Activated CD4-positive, alpha-beta T cell treated with anti-CD3 and anti-CD28 coated beads, Interleukin-2, amount 50 U/mL, for 24 hours (primary cell): ENCODE measurements around the gene ZNF821.
"Not testable (repeated sequence)": the region's sequence is repeated elsewhere in the genome, so short reads cannot be mapped to it uniquely, and the experiment has no call there.

Experiments
- DNase-seq, 2 donors: peaks; one replicate each; pipeline ENCODE4 v3.0.0-alpha.2; 2020; ENCODE audit warnings: low read depth in 1 of 2, low spot score in 1 of 2

ZNF821 gene

DNA sequence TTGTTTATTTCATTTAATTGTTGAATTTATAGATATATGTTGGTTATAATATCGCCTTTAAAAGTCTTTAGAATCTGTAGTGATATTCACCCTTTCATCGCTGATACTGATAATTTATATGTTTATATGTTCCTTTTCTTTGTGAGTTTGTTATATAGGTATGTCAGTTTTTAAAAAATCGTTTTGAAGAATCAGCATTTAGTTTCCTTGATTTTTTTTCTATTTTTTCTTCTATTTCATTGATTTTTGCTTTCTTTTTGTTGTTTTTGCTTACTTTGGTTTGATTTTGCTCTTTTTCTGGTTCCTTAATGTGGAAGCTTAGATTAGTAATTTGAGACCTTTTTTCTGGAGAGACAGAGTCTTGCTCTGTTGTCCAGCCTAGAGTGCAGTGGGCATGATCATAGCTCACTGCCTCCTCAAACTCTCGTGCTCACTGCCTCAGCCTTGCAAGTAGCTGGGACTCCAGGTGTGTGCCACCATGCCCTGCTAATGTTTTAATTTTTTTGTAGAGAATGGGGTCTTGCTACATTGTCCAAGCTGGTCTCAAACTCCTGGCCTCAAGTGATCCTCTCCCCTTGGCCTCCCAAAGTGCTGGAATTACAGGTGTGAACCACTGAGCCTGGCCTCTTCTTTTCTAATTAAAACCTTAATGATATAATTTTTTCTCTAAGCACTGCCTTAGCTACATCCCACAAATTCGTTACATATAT is 18.8 kb upstream of the ZNF821 start:
- DNase-seq, result no peak

DNA sequence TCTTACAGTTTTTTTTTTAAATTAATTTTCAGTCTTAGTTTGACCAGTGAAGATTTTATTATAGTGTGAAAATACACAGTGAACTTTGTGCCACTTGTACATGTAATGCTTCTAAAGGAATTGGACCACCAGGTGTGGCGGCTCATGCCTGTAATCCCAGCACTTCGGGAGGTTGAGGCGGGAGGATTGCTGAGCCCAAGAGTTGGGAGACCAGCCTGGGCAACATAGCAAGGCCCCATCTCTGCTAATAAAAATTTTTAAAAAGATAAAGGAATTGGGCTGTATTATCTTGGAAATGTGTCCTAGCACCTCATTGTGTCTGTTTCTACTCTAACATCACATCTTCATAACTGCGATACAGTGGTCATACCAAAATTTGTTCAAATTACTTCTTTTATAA is 15.2 kb upstream of the ZNF821 start:
- no peak for DNase-seq

DNA sequence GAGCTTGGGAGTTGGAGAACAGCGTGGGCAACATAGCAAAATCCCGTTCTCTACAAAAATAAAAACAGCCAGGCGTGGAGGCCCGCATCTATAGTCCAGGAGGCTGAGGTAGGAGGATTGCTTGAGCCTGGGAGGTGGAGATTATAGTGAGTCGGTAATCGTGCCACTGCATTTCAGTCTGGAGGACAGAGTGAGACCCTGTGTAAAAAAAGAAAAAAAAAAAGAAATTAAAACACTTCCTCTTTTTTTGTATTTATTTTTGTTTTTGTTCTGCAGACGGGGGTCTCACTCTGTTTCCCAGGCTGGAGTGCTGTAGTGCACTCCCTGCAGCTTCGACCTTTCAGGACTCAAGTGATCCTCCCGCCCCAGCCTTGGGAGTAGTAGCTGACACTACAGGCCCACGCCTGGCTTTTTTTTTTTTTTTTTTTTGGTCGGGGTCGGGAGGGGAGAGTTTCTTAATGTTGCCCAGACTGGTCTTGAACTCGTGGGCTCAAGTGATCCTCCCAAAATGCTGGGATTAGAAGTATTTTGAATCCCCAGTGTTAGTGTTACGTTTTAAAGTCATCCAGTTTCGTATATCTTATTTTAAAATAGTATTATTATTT is 12.9 kb upstream of the ZNF821 start:
- no peak for DNase-seq

DNA sequence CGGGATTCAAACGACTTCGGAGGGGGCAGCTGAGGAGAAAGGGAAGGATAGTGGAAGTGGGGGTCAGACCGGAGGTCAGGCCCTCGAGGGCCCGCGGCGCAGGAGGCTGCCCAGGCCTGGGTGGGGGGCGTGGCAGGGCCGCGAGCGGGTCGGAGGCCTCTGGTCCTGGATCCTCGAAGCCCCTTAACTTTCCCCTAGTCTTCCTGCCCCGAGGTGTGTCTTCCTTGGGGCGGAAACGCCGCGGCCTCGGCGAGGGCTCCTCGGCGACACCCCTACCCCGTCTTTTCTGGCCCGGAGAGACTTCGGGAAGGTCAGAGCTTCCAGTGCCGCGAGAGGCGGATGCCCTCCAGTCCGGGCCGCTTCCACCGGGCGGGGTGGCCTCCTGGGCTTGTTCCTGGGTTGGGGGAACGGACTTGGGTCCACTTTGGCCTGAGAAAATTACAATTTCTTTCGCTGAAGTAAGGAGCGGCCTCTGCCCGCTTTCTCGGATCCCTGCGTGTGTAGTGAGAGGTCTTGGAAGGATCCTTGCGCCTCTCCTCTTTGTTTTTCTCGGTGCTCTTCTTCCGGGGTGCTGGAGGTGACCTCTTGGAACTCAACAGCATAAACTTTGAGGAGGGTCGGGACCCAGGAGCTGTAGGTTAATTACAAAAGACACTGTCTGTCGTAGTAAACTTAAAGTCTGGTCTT is 11.8 kb upstream of the ZNF821 start:
- no peak for DNase-seq

DNA sequence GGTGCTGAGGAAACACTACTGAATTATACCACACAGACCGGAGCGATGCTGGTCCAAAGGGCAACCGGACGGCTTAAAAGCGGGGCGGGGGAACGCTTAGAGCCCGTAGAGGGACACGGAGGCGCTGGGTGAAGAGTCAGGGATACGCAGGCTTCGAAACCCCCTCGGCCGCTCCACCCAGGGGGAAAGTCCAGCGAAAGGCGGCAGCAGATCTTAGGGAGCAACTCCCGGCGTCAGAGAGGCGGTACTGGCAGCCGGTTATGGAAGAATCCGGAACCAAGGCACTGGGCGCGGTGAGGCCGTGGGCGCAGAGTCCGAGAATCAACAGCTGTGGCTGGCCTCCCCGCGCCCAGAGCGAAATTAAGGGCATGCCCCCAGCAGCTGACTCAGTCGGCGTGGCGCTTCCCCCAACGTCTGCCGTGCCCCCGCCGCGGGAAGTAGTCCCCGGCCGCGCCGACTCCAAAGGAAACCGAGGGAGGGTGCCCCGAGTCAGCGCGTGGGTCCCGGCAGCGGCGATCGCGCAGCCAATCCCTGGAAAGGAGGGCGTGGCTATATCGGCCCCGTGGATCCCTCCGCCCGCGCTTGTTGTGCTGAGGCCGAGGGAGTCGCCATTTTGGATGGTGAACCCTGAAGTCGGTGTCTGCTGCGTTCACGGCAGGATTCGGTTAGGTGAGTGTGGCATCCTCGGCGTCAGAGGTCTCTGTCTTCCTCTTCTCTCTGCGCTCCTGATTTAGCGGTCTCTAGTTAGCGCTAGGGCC is 11.1 kb upstream of the ZNF821 start, which contains the start of gene IST1:
TSS of gene IST1 (plus strand) at position 611 of the 758 bp plus-strand sequence. CDS start 20,110 bp downstream, outside the sequence.
- DNase-seq, result peak; percentile 94 to 98

DNA sequence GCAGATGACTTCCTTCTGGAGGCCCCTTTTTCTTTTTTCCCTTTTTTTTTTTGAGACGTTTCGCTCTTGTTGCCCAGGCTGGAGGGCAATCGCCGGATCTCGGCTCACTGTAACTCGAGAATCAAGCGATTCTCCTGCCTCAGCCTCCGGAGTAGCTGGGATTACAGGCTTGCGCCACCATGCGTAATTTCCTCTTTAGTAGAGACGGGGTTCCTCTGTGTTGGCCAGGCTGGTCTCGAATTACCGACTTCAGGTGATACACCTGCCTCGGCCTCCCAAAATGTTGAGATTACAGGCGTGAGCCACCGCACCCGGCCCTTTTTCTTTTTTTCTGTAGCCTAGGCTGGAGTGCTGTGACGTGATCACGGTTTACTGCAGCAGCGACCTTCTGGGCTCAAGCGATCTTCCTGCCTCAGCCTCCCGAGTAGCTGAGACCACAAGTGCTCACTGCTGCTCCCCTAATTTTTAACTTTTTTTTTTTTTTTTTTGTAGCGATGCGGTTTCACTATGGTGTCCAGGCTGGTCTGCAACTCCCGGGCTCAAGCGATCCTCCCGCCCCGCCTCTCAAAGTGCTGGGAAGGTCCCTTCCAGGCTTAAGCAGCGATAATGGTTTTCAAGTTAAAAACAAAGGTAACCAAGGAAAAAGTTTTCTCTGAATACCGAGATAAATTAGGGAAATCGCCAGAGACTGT is 10.4 kb upstream of the ZNF821 start:
- DNase-seq, result peak in 1 of 2 donors; percentile 21

DNA sequence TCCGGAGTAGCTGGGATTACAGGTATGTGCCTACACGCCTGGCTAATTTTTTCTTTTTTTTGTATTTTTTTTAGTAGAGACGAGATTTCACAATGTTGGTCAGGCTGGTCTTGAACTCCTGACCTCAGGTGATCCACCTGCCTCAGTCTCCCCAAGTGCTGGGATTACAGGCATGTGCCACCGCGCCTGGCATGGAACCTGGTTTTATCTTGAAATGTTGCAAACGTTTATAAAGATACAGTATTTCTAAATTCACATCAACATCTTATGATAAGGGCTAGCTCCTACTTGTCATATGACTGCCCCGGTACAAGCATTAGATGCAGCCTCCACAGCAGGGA is 9.9 kb upstream of the ZNF821 start:
- no peak for DNase-seq

DNA sequence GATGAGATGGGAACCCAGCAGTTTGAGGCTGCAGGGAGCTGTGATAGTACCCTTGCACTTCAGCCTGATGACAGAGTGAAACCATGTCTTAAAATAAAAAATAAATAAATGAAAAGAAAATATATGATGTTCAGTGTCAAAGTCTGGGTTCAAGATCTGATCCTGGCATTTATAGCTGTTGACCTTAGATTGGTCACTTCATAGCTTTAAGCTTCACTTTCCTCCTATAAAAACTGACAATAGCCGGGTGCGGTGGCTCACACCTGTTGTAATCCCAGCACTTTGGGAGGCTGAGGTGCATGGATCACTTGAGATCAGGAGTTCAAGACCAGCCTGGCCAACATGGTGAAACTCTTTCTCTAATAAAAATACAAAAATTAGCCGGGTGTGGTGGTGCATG is 5.2 kb upstream of the ZNF821 start:
- no peak for DNase-seq

DNA sequence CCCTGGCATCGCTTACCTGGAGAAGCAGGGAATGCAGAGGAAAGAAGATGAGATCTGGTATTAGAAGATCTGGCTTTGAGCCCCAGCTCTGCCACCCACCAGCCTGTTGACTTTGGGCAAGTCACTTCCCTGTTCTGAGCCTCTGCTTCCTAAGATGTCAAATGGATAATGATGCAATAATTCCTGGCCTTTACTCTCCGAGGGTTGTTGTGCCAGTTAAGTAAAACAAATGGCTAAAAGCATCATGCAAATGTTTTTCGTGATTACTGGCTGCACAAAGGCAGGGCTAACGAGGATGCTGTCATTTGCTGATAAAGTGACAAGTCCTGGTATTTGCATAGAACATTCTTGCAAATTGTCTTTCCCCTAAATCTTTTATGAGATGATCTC is 1.3 kb upstream of the ZNF821 start:
- no peak for DNase-seq

DNA sequence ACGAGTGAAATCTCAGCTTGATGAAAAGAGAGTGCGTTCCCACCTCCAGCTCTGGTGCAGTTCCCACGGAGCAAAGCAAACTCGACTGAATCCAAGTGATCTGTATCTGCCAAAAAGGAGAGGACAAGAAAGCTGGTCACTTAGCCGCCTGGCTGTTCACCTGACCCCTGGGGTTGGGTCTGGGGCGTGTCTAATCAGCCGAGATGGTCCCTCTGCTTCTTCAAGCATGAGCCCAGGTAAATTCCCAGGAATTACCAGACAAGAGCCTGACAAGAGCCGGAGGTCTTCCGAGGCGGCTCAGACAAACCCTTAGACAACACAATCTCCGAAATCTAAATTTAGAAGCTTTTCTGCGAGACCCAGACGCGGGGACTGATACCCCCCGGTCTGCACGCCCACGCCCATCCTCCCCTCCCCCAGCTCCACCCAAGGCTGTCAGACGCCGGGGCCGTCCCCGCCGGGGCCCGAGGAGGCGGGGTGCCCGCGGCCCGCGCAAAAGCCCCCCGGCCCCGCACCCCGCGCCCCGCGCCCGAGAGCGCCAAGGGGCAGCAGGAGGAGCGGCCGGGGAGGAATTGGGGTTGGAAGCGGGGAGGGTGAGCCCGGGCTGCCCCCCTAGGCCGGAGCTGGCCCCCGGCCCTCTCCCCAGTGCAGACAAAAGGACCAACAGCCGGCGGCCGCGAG is 674 bp downstream of the ZNF821 start:
- peak in 1 of 2 donors; percentile 33 for DNase-seq

DNA sequence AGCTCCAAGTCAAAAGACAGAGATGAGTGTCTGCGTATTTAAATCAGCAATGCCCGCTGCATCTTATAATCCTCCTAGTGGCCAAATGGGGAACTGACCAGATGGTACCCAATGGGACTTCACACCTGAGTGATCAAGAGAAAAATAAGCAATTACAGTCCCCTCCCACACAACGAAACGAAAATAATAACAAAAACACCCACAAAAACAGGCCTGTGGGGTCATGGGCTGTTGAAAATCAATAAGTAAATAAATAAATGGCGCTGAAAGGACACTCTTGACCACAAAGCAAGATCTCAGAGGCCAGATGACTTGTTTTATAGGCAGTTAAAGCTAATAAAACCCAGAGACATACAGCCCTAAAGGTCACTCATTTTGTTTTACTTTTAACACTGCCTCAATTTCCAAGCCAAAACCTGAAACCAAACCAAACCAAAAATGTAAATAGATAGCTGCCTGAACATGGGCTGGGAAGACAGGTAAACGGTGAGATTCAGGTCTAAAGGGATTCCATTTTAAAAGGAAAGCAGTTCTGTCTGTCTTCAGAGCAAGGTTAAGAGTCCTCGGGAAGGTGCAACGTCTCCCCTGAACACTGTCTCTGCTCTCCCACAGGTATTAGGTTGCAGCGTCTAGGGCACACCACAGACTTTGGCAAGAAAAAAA is 1.3 kb downstream of the ZNF821 start:
- peak; percentile 46 to 82 for DNase-seq

DNA sequence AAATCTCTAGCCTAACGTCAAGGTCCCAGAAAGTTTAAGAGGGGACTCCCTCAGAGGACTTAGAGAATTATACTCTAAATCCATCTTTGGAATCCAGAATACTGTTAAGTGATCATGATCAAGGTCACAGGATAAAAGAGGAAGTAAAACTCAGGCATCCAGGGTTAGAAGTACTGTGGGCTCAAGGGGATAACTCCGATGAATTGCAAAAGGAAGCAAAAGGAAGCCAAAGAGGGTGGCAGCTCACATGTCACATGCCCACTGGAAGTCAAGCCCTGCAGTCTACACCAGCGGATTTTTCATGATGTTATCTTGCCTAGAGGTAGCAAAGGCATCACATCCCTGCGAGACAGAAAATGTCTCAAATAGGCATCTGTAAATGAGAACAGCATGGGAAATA is 3.8 kb downstream of the ZNF821 start:
- DNase-seq, result no peak

DNA sequence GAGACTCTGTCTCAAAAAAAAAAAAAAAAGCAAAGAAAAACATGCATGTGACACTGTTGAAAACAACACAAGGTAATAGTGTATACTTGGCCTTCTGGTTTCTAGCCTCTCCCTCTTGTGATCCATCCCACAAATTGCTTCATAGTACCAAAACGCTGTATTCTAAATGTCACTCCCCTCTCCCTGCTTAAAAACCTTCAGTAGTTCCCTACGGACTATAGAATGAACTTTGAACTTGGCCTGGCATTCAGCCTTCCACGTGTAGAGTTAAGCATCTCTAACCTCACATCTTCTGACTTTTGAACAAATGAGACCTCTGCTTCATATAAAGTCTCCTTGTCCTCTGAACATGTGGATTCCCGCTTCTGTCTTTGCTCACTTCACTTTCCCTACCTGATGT is 5.1 kb downstream of the ZNF821 start:
- no peak for DNase-seq

DNA sequence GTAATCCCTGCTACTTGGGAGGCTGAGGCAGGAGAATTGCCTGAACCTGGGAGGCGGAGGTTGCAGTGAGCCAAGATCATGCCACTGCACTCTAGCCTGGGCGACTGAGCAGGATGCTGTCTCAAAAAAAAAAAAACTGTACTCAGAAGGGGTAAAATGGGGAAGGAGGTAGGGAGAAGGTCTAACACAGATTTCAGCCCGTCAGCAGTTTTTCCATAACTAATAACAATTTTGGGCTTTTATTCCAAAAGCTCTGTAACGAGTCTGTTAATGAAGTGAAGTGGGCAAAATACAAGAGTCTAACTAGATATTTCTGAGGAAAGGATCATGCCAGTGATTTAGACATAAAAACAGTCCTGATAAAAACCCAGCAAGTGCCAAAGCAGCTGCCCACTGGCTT is 10.8 kb downstream of the ZNF821 start:
- no peak for DNase-seq

DNA sequence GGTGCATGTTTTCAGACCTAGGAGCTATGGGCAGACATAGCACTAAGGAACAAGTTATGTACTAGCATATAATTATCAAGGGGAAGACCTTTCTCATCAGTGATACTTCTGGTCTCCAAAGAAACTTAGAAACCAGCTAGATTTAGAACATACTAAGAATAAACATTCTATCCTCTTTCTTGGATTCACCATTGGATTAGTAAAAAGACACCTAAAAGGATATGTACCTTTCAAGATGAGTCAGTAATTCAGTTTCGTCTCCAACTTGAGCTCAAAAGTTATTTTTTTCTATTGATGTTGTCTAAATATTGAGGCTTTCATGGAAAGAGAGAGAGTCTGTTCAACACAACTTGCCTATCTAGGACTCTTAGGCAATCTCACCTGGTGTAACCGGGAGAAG is 13.2 kb downstream of the ZNF821 start:
- DNase-seq, result no peak

DNA sequence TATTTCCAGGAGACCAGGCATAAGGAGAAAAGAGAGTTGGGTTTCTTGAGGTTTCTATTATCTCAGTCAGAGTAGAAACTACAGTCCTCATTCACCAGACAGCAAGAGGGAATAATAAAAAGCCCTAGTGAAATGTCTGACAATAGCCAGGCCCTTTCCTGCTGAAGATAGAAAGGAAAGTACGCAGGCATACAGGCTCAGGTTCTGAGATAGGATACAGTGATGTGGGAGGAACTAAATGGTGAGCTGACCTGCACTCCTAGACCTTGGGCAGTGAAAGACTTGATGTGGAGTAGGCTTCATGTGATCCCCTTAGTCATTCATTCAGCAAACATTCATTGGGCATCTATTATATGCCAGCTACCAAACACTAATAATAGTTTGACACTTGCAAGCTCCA is 14.9 kb downstream of the ZNF821 start:
- no peak for DNase-seq

DNA sequence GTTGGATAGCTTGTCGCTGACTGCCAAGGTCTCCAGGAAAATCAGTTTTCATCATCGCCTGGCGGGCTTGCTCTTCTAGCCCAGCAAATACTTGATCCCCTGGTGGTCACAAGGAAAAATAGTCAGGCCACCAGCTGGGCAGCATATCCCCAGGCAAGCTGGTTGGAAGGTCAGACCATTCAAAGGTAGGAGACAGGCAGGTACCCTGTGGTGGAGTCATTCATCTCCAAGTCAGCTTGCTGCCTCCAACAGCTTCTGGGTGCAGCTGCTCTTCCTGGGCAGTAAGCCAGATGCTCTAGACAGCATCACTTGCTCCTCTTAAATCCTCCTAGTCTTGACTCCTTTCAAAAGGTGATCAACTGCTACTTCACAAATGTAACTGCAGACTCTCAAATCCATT is 16.0 kb downstream of the ZNF821 start:
- no peak for DNase-seq

DNA sequence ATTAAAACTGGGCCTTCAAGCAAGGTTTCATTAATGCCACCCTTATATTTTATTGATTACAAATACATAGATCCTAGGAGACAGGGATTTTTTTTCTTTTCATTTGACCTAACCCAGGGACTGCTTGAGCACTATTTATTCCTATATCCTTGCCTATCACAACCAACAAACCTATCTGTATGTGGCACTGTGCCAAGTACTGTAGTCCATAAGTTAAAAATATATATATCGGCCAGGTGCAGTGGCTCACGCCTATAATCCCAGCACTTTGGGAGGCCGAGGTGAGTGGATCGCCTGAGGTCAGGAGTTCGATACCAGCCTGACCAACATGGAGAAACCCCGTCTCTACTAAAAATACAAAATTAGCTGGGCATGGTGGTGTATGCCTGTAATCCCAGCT is 16.8 kb downstream of the ZNF821 start:
- not testable (repeated sequence) for DNase-seq

DNA sequence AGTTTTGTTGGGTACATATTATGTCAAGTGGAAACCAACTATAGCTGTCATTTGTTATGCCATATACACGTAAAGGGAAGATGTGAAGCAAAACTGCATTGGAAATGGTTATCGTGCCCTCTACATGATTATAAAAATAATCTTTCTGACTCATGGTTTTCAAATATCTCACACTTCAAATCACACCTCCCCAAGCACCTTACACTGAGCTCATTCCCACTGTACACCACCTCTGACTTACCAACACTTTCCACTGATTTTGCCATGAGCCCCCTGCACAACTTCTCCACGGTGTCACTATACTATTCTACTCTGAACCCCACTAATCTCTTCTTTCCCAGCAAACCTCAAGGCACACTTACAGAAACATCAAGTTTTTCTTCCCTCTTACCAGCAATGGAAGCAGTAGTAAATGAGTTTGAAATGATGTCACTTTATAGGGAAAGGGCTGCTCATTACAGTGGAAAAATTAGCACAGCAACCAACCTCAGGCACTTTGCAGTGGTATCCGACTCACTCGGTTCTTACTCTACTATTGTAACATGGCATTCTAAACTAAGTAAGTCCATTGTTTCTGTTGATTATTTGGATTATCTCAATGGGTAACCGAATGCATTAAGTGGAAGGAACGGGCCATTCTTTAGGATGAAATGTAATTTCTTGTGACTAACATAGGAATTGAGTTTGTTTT is 18.7 kb downstream of the ZNF821 start:
- DNase-seq, result no peak

DNA sequence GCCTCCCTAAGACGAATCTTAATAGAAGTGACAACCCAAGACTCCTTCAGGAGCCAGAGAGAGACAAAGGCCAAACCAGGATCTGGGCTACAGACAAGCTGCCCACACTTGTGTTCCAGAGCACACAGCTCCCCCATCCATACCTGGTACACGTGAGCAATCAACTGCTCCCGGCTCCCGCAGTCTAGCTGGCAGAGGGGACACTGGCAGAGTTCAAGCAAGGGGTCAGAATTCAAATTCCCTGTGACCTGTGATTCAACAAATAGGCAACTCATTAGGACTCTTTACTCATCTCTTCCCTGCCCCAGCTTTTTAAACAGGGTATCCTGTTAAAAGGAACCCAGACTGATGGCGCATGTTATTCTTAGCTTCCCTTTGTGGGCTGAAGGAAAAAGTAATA is 20.0 kb downstream of the ZNF821 start:
- DNase-seq, result no peak
